H1 (cell line): ENCODE data around the gene ERVFRD-1.

Source experiments
- EZH2 ChIP-seq: fragments of 200-600 bp; sonication (generic); IDR thresholded peaks from 2 replicates; pipeline ENCODE4 v1.7.1; 2012; ENCODE audit warnings: low read depth, mild to moderate bottlenecking, moderate library complexity, low read length, inconsistent platforms; ENCODE audit not compliant: severe bottlenecking
- MAFK ChIP-seq: IDR thresholded peaks from 2 replicates; pipeline ENCODE4 v1.6.1; 2012; ENCODE audit warnings: low read depth, mild to moderate bottlenecking, improper control_type of control experiment, low read length
- POLR2A ChIP-seq, 2 experiments: IDR thresholded peaks; 1 replicate in 1 of 2; 2 replicates in 1 of 2; pipeline ENCODE4 v1.6.1; 2011; ENCODE audit warnings: low read depth in 2 of 2, low read length in 2 of 2, mild to moderate bottlenecking in 2 of 2; ENCODE audit errors: control extremely low read depth in 1 of 2
- POLR2AphosphoS5 ChIP-seq: IDR thresholded peaks from 2 replicates; pipeline ENCODE4 v1.6.1; 2011; ENCODE audit warnings: low read depth, low read length
- POU5F1 ChIP-seq: IDR thresholded peaks from 2 replicates; pipeline ENCODE4 v1.6.1; 2011; ENCODE audit warnings: low read depth, mild to moderate bottlenecking, low read length, moderate library complexity
- RAD21 ChIP-seq, 2 experiments: IDR thresholded peaks in 1 of 2; conservative IDR thresholded peaks in 1 of 2; 2 replicates each; pipeline ENCODE4 v1.6.1; 2011; ENCODE audit warnings: low read depth in 2 of 2, low read length in 2 of 2, improper control_type of control experiment in 1 of 2, inconsistent platforms in 1 of 2, mild to moderate bottlenecking in 1 of 2, moderate library complexity in 1 of 2
- RFX5 ChIP-seq: IDR thresholded peaks from 2 replicates; pipeline ENCODE4 v1.6.1; 2011; ENCODE audit warnings: low read depth, low read length, improper control_type of control experiment, borderline replicate concordance
- SP1 ChIP-seq: IDR thresholded peaks from 2 replicates; pipeline ENCODE4 v1.6.1; 2011; ENCODE audit warnings: low read depth, low read length
- SRF ChIP-seq: IDR thresholded peaks from 2 replicates; pipeline ENCODE4 v1.6.1; 2011; ENCODE audit warnings: mild to moderate bottlenecking, low read depth, low read length, moderate library complexity
- TF ChIP-seq, protein P1 (sequence below), 3 experiments: IDR thresholded peaks; 1 replicate in 2 of 3; 2 replicates in 1 of 3; pipeline versions ENCODE4 v1.5.1 to v1.6.1; 2011; ENCODE audit warnings: low read length in 3 of 3, mild to moderate bottlenecking in 3 of 3, inconsistent platforms in 2 of 3, low read depth in 1 of 3, moderate library complexity in 1 of 3; ENCODE audit not compliant: insufficient read depth in 1 of 3; ENCODE audit errors: control extremely low read depth in 1 of 3

DNA sequence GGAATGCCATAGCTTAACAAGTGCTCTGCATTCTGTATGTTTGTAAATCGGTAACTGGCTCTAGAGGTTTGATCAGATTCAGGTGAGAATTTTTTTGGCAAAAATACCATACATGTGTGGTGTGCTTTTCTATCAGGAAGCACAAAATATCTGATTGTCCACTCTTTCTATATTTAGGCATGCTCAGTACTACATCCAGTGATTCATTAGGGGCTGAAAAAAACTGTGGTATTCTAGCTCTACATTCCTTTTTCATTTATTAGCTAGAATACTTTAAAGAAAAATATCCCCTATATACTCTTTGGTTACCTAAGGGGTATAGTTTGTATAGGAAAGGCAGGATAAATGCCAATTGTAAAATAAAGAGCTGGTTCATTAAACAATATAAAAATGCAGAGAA is 56.8 kb downstream of the ERVFRD-1 start:
- TF ChIP-seq POU5F1: no peak
- no peak for TF ChIP-seq RFX5
- TF ChIP-seq, protein P1, sequence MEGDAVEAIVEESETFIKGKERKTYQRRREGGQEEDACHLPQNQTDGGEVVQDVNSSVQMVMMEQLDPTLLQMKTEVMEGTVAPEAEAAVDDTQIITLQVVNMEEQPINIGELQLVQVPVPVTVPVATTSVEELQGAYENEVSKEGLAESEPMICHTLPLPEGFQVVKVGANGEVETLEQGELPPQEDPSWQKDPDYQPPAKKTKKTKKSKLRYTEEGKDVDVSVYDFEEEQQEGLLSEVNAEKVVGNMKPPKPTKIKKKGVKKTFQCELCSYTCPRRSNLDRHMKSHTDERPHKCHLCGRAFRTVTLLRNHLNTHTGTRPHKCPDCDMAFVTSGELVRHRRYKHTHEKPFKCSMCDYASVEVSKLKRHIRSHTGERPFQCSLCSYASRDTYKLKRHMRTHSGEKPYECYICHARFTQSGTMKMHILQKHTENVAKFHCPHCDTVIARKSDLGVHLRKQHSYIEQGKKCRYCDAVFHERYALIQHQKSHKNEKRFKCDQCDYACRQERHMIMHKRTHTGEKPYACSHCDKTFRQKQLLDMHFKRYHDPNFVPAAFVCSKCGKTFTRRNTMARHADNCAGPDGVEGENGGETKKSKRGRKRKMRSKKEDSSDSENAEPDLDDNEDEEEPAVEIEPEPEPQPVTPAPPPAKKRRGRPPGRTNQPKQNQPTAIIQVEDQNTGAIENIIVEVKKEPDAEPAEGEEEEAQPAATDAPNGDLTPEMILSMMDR (IDR thresholded peaks at IDR 0.05; ENCODE audit: control extremely low read depth in 1 of 3, insufficient read depth in 1 of 3, low read depth in 1 of 3, low read length in 3 of 3): no peak
- no peak for TF ChIP-seq EZH2
- no peak for TF ChIP-seq MAFK
- no peak for TF ChIP-seq SRF
- TF ChIP-seq POLR2A (IDR thresholded peaks at IDR 0.05; ENCODE audit: control extremely low read depth in 1 of 2, low read depth in 2 of 2, low read length in 2 of 2): no peak
- TF ChIP-seq SP1: no peak
- no peak for TF ChIP-seq RAD21 (IDR thresholded peaks at IDR 0.05 in 1 of 2, conservative IDR thresholded peaks at IDR 0.05 in 1 of 2; ENCODE audit: low read depth in 2 of 2, low read length in 2 of 2)
- TF ChIP-seq POLR2AphosphoS5: no peak
